WI38 (cell line): ENCODE measurements around the gene KRT73.

Experiments
- H3K4me3 ChIP-seq: 2 replicates; pipeline ENCODE4 v1.5.1; 2011; ENCODE audit warnings: low read depth, mild to moderate bottlenecking, control low read depth, low read length
- TF ChIP-seq, protein P1 (sequence below): IDR thresholded peaks from 2 replicates; pipeline ENCODE4 v1.5.1; 2012; ENCODE audit warnings: low read depth, mild to moderate bottlenecking, control low read depth, low read length

The KRT73 gene

DNA sequence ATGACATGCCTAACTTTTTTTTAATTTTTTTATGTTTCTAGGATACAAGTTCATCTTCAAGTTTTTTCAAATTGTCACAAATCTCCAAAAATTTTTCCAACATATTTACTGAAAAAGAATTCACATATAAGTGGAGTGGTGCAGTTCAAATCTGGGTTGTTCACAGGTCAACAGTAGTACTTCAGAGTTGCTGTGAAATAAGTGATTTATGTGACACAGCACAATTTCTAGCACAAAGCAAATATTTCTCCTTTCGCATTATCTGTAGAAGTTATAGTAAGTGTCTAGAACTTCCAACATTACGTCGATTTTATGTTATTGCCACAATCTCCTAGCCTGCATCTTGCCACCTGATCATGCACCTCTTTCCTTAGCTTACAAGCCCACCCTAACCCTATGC lies 43.3 kb upstream of the KRT73 start:
- TF ChIP-seq, protein P1, sequence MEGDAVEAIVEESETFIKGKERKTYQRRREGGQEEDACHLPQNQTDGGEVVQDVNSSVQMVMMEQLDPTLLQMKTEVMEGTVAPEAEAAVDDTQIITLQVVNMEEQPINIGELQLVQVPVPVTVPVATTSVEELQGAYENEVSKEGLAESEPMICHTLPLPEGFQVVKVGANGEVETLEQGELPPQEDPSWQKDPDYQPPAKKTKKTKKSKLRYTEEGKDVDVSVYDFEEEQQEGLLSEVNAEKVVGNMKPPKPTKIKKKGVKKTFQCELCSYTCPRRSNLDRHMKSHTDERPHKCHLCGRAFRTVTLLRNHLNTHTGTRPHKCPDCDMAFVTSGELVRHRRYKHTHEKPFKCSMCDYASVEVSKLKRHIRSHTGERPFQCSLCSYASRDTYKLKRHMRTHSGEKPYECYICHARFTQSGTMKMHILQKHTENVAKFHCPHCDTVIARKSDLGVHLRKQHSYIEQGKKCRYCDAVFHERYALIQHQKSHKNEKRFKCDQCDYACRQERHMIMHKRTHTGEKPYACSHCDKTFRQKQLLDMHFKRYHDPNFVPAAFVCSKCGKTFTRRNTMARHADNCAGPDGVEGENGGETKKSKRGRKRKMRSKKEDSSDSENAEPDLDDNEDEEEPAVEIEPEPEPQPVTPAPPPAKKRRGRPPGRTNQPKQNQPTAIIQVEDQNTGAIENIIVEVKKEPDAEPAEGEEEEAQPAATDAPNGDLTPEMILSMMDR, result no peak
- no peak overlapping the region for H3K4me3 ChIP-seq

DNA sequence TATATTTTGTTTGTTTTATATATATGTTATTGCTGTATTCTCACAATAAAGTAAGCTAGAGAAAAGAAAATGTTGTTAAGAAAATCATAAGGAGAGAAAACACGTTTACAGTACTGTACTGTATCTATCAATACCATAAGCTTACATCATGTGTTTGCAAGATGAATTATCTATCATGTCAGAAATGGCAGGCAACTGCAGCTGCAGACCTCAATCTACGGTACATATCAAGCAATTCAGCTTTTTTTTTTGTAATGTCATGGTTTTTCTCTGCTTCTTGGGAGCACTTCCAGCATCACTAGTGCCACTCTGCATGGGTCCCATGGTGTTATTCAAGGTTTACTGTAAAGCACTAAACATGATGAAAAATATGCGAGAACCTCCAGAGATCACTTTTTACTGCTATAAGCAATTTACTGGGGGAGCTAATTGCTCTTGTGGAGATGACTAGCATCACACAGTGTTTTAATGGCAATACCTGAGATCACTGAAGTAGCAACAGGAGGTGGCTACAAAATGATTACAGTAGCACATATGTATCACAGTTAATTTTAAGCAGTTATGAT lies 42.7 kb upstream of the KRT73 start:
- H3K4me3 ChIP-seq, result no peak overlapping the region
- TF ChIP-seq, protein P1, result no peak

DNA sequence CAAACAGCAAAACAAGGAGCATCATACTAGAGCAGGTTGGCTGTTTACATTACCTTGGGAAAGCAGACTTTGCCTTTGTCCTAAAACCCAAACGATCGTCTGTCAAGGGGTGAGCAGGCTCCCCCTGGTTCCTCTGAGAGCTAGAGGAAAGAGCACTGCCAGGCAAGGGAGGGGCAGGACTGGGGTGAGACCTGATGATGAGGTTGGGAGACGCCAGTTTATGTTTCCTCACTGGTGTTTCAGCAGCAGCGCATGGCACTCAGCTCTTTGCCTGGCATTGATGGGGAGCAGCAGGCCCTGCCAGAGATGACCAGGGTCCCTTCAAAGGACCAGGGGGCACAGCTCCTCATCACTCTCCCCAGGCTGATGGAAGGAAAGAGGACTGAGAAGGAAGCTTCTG lies 41.6 kb upstream of the KRT73 start:
- TF ChIP-seq, protein P1, result no peak
- no peak overlapping the region for H3K4me3 ChIP-seq

DNA sequence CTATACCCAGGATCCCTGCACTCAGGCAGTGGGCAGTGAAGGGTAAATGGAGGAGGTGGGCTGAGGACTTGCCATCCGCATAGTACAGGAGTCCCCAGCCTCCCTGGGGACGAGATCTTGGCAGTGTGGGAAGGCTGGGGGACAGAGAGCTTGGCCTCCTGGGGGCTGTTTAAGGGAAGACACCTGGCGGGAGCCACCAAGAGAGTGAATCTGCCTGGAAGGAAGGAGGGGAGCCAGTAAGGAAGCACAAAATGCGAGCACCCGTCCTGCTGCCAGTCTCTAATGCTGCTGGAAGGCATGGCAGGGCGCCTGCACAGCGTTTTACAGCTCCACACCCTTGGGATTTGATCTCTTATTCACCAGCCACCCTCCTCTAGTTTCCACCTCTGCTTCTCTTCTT lies 41.0 kb upstream of the KRT73 start:
- TF ChIP-seq, protein P1, result no peak
- H3K4me3 ChIP-seq, result no peak overlapping the region

DNA sequence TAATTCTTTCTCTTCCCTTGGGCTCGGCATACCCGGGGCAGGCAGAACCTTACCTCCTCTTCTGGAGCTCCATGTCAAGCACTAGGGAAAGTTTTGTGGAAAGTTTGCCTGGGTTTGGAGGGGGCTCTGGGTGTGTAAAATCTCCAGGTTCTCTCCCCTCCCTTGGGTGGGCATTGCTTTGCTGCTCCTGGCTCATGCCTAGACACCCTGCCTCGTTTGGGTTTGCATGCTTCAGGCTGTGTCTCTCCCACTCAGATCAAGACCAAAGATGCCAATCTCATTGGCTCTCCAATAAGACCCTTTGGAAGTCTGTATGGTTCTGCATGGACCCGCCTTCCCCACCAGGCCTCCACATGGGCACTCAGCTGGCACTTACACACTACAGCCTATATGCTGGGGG lies 39.8 kb upstream of the KRT73 start:
- H3K4me3 ChIP-seq, result no peak overlapping the region
- TF ChIP-seq, protein P1, result no peak

DNA sequence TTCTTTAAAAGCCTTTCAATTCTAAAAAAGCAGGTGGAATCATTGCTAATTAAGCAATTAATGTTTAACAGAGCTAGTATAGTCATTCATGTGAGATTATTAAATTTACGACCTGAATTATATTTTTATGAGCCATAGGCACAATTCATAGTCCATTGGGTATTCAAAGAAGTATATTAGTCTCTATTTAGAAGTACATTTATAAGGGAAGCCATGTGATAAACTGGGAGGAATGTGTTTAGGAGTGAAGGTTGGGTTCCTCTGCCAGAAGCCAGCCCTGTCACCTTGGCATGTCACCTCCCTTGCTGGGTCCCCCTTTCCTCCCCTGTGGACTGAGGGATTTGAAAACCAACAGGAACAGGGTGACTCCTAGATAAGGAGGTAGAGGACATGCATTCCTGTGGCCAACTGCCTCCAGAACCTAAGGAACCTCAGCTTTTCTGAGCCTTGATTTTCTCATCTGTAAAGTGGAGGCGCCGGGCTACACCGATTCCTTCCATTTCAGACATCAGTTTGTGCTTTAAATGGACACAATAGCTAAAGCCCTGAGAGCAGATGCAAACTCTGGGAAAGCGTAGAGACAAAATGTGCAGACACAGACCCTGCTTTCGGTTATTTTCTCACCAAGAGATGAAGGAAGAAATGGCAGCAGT lies 39.0 kb upstream of the KRT73 start:
- no peak overlapping the region for H3K4me3 ChIP-seq
- TF ChIP-seq, protein P1, result no peak

DNA sequence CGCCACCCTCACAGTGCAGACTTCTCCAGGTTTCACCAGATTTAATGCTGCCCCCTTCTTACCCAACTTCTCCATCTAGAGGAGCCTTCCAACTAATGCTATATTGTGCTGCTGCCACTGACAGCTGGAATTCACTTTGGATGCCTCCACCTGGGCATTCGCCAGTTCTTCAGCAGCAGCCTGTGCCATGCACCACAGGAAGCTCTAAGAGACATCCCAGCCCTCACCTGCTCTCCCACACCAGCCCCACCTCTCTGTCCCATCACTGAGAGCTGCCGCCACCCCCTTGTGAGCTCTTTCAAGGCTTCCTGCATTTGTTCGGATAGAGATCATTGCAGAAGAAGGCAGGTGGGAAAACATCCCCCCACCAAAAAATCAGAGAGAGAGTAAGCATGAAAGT lies 38.3 kb upstream of the KRT73 start:
- no peak overlapping the region for H3K4me3 ChIP-seq
- TF ChIP-seq, protein P1, result no peak
